HEK293 (cell line): ENCODE data around the gene C19orf25.

Experiments used
- CTCF ChIP-seq: fragments of 450-650 bp; formaldehyde crosslinking; IDR thresholded peaks from 2 replicates; pipeline ENCODE4 v1.5.1; 2016; ENCODE audit warnings: missing biosample characterization, missing genetic modification characterization
- OVOL3 ChIP-seq: fragments of 450-650 bp; formaldehyde crosslinking; IDR thresholded peaks from 2 replicates; pipeline ENCODE4 v1.5.1; 2016; ENCODE audit warnings: missing biosample characterization, missing genetic modification characterization
- YY2 ChIP-seq: fragments of 450-650 bp; formaldehyde crosslinking; IDR thresholded peaks from 2 replicates; pipeline ENCODE4 v1.5.1; 2016; ENCODE audit warnings: missing biosample characterization, missing genetic modification characterization
- ZBTB8A ChIP-seq: fragments of 450-650 bp; formaldehyde crosslinking; IDR thresholded peaks from 2 replicates; pipeline ENCODE4 v1.5.1; 2016; ENCODE audit warnings: missing biosample characterization, missing genetic modification characterization

- TF ChIP-seq CTCF (no peak), OVOL3 (tag by site-specific recombination) (no peak), YY2 (tag by site-specific recombination) (no peak), ZBTB8A (no peak)
These were observed 26.9 kb downstream of the C19orf25 start for GRCh38 chr19:1451916-1452801.
